ENCODE measurements around the gene GRIK3. TPM values are rescaled to one million over a fixed set of nuclear protein-coding genes. Genes with fewer than 3 reads are reported as not detected.

The GRIK3 gene
- total and polyA plus RNA-seq, 2 experiments from 2014 or later = 0.31 to 2.9 TPM

GRCh38 chr1:36990928-36991327, 43.4 kb downstream of the GRIK3 start:
- H3K27me3 Mint-ChIP-seq (ENCODE audit: insufficient read depth, low read depth, poor library complexity) = peaks cover 9% of the 10 kb centered on the region
- ATAC-seq (no peak), DNase-seq (ENCODE audit: low spot score) (no peak)
- Histone ChIP-seq H3K4me1 (ENCODE audit: insufficient read depth) (no peaks in the 10 kb centered on the region), H2AFZ (no peak overlapping the region), H3K36me3 (ENCODE audit: insufficient read depth) (no peaks in the 10 kb centered on the region), H3K79me2 (replicated peaks; ENCODE audit: insufficient read depth) (no peaks in the 10 kb centered on the region), H3K9me2 (ENCODE audit: insufficient read depth) (no peaks in the 10 kb centered on the region), H3K4me2 (no peak overlapping the region), H4K20me1 (replicated peaks; ENCODE audit: insufficient read depth) (no peaks in the 10 kb centered on the region), H3K4me3 (no peak overlapping the region), H3K27me3 (ENCODE audit: insufficient read depth) (no peaks in the 10 kb centered on the region), H3F3A (replicated peaks; ENCODE audit: low read depth) (no peaks in the 10 kb centered on the region), H3K27ac (ENCODE audit: low read depth) (no peak overlapping the region)
- H3K4me1 Mint-ChIP-seq = no peaks in the 10 kb centered on the region
- TF ChIP-seq ZNF114 (CRISPR knock-in tag; IDR thresholded peaks at IDR 0.05) = no peak
- no peak for TF ChIP-seq STAT1 (IDR thresholded peaks at IDR 0.05; ENCODE audit: unreplicated experiment)
- TF ChIP-seq, protein P1, sequence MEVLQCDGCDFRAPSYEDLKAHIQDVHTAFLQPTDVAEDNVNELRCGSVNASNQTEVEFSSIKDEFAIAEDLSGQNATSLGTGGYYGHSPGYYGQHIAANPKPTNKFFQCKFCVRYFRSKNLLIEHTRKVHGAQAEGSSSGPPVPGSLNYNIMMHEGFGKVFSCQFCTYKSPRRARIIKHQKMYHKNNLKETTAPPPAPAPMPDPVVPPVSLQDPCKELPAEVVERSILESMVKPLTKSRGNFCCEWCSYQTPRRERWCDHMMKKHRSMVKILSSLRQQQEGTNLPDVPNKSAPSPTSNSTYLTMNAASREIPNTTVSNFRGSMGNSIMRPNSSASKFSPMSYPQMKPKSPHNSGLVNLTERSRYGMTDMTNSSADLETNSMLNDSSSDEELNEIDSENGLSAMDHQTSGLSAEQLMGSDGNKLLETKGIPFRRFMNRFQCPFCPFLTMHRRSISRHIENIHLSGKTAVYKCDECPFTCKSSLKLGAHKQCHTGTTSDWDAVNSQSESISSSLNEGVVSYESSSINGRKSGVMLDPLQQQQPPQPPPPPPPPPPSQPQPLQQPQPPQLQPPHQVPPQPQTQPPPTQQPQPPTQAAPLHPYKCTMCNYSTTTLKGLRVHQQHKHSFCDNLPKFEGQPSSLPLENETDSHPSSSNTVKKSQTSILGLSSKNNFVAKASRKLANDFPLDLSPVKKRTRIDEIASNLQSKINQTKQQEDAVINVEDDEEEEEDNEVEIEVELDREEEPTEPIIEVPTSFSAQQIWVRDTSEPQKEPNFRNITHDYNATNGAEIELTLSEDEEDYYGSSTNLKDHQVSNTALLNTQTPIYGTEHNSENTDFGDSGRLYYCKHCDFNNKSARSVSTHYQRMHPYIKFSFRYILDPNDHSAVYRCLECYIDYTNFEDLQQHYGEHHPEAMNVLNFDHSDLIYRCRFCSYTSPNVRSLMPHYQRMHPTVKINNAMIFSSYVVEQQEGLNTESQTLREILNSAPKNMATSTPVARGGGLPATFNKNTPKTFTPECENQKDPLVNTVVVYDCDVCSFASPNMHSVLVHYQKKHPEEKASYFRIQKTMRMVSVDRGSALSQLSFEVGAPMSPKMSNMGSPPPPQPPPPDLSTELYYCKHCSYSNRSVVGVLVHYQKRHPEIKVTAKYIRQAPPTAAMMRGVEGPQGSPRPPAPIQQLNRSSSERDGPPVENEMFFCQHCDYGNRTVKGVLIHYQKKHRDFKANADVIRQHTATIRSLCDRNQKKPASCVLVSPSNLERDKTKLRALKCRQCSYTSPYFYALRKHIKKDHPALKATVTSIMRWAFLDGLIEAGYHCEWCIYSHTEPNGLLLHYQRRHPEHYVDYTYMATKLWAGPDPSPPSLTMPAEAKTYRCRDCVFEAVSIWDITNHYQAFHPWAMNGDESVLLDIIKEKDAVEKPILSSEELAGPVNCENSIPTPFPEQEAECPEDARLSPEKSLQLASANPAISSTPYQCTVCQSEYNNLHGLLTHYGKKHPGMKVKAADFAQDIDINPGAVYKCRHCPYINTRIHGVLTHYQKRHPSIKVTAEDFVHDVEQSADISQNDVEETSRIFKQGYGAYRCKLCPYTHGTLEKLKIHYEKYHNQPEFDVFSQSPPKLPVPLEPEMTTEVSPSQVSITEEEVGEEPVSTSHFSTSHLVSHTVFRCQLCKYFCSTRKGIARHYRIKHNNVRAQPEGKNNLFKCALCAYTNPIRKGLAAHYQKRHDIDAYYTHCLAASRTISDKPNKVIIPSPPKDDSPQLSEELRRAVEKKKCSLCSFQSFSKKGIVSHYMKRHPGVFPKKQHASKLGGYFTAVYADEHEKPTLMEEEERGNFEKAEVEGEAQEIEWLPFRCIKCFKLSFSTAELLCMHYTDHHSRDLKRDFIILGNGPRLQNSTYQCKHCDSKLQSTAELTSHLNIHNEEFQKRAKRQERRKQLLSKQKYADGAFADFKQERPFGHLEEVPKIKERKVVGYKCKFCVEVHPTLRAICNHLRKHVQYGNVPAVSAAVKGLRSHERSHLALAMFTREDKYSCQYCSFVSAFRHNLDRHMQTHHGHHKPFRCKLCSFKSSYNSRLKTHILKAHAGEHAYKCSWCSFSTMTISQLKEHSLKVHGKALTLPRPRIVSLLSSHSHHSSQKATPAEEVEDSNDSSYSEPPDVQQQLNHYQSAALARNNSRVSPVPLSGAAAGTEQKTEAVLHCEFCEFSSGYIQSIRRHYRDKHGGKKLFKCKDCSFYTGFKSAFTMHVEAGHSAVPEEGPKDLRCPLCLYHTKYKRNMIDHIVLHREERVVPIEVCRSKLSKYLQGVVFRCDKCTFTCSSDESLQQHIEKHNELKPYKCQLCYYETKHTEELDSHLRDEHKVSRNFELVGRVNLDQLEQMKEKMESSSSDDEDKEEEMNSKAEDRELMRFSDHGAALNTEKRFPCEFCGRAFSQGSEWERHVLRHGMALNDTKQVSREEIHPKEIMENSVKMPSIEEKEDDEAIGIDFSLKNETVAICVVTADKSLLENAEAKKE (CRISPR knock-in tag; IDR thresholded peaks at IDR 0.05) = no peak
- TF ChIP-seq, protein P2, sequence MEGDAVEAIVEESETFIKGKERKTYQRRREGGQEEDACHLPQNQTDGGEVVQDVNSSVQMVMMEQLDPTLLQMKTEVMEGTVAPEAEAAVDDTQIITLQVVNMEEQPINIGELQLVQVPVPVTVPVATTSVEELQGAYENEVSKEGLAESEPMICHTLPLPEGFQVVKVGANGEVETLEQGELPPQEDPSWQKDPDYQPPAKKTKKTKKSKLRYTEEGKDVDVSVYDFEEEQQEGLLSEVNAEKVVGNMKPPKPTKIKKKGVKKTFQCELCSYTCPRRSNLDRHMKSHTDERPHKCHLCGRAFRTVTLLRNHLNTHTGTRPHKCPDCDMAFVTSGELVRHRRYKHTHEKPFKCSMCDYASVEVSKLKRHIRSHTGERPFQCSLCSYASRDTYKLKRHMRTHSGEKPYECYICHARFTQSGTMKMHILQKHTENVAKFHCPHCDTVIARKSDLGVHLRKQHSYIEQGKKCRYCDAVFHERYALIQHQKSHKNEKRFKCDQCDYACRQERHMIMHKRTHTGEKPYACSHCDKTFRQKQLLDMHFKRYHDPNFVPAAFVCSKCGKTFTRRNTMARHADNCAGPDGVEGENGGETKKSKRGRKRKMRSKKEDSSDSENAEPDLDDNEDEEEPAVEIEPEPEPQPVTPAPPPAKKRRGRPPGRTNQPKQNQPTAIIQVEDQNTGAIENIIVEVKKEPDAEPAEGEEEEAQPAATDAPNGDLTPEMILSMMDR (conservative IDR thresholded peaks at IDR 0.05; ENCODE audit: low read depth in 2 of 2) = no peak
- no peak for TF ChIP-seq NANOG (IDR thresholded peaks at IDR 0.05; ENCODE audit: borderline replicate concordance)
- no peak for TF ChIP-seq CREB1 (CRISPR knock-in tag; IDR thresholded peaks at IDR 0.05; ENCODE audit: low read depth)
- no peak for TF ChIP-seq EZH2phosphoT487 (IDR thresholded peaks at IDR 0.05; ENCODE audit: unreplicated experiment)
- TF ChIP-seq JUNB (IDR thresholded peaks at IDR 0.05; ENCODE audit: unreplicated experiment) = no peak
- no peak for TF ChIP-seq EZH2 (IDR thresholded peaks at IDR 0.05; ENCODE audit: low read depth, unreplicated experiment)
- TF ChIP-seq POLR2AphosphoS5 (IDR thresholded peaks at IDR 0.05; ENCODE audit: low read depth) = no peak
- H3K36me3 Mint-ChIP-seq (ENCODE audit: low read depth) = no peaks in the 10 kb centered on the region
- no peak overlapping the region for H3K27ac Mint-ChIP-seq
- no peaks in the 10 kb centered on the region; the same call in 2 of the 3 replicates for H3K9me3 Mint-ChIP-seq
- H3K4me3 Mint-ChIP-seq = no peak overlapping the region
